Measurements from ENCODE around the gene RASSF7.

DNA sequence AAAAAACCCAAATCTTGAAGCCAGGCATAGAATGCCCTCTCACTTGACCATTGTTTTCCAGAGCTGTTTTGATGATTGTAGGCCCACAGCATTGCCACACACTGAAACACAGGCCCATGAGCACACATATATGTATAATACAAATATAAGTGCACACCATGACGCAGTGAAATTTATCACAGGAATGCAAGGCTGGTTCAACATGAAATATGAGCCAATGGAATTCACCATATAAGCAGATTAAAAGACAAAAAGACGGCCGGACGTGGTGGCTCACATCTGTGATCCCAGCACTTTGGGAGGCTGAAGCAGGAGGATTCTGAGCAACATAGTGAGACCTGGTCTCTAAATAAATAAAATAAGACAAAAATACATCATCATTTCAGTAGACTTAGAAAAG is 44.4 kb upstream of the RASSF7 start:
- TF ChIP-seq ZNF48 (tag by site-specific recombination; IDR thresholded peaks at IDR 0.05): no peak
- TF ChIP-seq ZNF274 (IDR thresholded peaks at IDR 0.05; ENCODE audit: low read length): no peak
- no peak for TF ChIP-seq ZNF274 (tag by site-specific recombination; IDR thresholded peaks at IDR 0.05; ENCODE audit: borderline replicate concordance)
- no peak for TF ChIP-seq KLF16 (tag by site-specific recombination; IDR thresholded peaks at IDR 0.05)
- no peak for TF ChIP-seq OSR2 (tag by site-specific recombination; IDR thresholded peaks at IDR 0.05)
- TF ChIP-seq, protein P1, sequence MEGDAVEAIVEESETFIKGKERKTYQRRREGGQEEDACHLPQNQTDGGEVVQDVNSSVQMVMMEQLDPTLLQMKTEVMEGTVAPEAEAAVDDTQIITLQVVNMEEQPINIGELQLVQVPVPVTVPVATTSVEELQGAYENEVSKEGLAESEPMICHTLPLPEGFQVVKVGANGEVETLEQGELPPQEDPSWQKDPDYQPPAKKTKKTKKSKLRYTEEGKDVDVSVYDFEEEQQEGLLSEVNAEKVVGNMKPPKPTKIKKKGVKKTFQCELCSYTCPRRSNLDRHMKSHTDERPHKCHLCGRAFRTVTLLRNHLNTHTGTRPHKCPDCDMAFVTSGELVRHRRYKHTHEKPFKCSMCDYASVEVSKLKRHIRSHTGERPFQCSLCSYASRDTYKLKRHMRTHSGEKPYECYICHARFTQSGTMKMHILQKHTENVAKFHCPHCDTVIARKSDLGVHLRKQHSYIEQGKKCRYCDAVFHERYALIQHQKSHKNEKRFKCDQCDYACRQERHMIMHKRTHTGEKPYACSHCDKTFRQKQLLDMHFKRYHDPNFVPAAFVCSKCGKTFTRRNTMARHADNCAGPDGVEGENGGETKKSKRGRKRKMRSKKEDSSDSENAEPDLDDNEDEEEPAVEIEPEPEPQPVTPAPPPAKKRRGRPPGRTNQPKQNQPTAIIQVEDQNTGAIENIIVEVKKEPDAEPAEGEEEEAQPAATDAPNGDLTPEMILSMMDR (tag by site-specific recombination; IDR thresholded peaks at IDR 0.05): no peak

All from HEK293 (cell line).